H1 (cell line): ENCODE results near the gene FANCI. TPM values are rescaled to one million over a fixed set of nuclear protein-coding genes. Genes with fewer than 3 reads are reported as not detected.

ENCODE experiments used
- CTCF ChIA-PET: fragments of 300-600 bp; sonication (Branson Sonifier 250); formaldehyde crosslinking; loops from one replicate; lab custom pipeline; 2021; ENCODE audit not compliant: partially characterized antibody; lab: Charles Lee
- POLR2A ChIA-PET: fragments of 300-600 bp; sonication (Branson Sonifier 250); formaldehyde crosslinking; loops from one replicate; lab custom pipeline; 2021; ENCODE audit warnings: inconsistent platforms; ENCODE audit not compliant: partially characterized antibody; lab: Charles Lee
- DNase-seq, 2 experiments: peaks; one replicate each; pipeline versions ENCODE4 v3.0.0 to v3.0.0-alpha.2; 2010 to 2022; ENCODE audit warnings: low spot score in 2 of 2, low read depth in 1 of 2, mixed read lengths in 1 of 2
- FAIRE-seq: peaks from 2 replicates; lab custom pipeline; 2011; peaks lifted over from hg19 to GRCh38; lab: Jason Lieb, UNC
- H2AFZ ChIP-seq: 2 replicates; pipeline ENCODE4 v1.8.1; 2012; ENCODE audit warnings: low read length, inconsistent platforms
- H2AK5ac ChIP-seq: 2 replicates; pipeline ENCODE4 v1.6.1; 2013; ENCODE audit warnings: low read depth, low read length
- H2BK120ac ChIP-seq: replicated peaks from 2 replicates; pipeline ENCODE3; 2013; ENCODE audit warnings: low read depth, low read length, inconsistent platforms
- H2BK12ac ChIP-seq: 2 replicates; pipeline ENCODE4 v1.6.1; 2013; ENCODE audit warnings: low read depth, low read length
- H2BK15ac ChIP-seq: 2 replicates; pipeline ENCODE4 v1.6.1; 2013; ENCODE audit warnings: low read length
- H2BK20ac ChIP-seq: 2 replicates; pipeline ENCODE4 v1.6.1; 2013; ENCODE audit warnings: low read length
- H2BK5ac ChIP-seq: 2 replicates; pipeline ENCODE4 v1.6.1; 2013; ENCODE audit warnings: low read depth, low read length
- H3K14ac ChIP-seq: 2 replicates; pipeline ENCODE4 v1.6.1; 2013; ENCODE audit warnings: inconsistent platforms; ENCODE audit not compliant: insufficient read length
- H3K18ac ChIP-seq: 2 replicates; pipeline ENCODE4 v1.6.1; 2013; ENCODE audit warnings: low read length; ENCODE audit errors: extremely low read depth
- H3K23ac ChIP-seq: 2 replicates; pipeline ENCODE4 v1.6.1; 2013; ENCODE audit warnings: inconsistent platforms; ENCODE audit not compliant: insufficient read length
- H3K23me2 ChIP-seq: 2 replicates; pipeline ENCODE4 v1.6.1; 2013; ENCODE audit warnings: low read depth, low read length
- H3K27ac ChIP-seq: 2 replicates; pipeline ENCODE4 v1.6.1; 2011; ENCODE audit warnings: low read depth, low read length, inconsistent platforms
- H3K27me3 ChIP-seq, 4 experiments: replicated peaks in 1 of 4; 1 replicate in 1 of 4; 2 replicates in 3 of 4; pipeline versions ENCODE4 v1.6.1 to v1.8.1; 2011 to 2013; ENCODE audit warnings: low read length in 3 of 4, mild to moderate bottlenecking in 3 of 4, inconsistent platforms in 2 of 4, mixed read lengths in 2 of 4, moderate library complexity in 1 of 4; ENCODE audit not compliant: control insufficient read depth in 3 of 4, insufficient read depth in 3 of 4; ENCODE audit errors: extremely low read depth in 1 of 4
- H3K36me3 ChIP-seq, 4 experiments: 2 replicates each; pipeline versions ENCODE4 v1.6.1 to v1.8.1; 2011 to 2013; ENCODE audit warnings: mild to moderate bottlenecking in 4 of 4, low read length in 3 of 4, moderate library complexity in 2 of 4, control low read depth in 1 of 4, inconsistent platforms in 1 of 4; ENCODE audit not compliant: insufficient read depth in 4 of 4, control insufficient read depth in 2 of 4
- H3K4ac ChIP-seq: replicated peaks from 2 replicates; pipeline ENCODE3; 2013; ENCODE audit warnings: low read length, low read depth, mixed read lengths, inconsistent platforms; ENCODE audit not compliant: insufficient read length
- H3K4me1 ChIP-seq, 4 experiments: replicated peaks in 1 of 4; 1 replicate in 1 of 4; 2 replicates in 3 of 4; pipeline versions ENCODE4 v1.6.1 to v1.8.1; 2011 to 2013; ENCODE audit warnings: low read length in 3 of 4, inconsistent platforms in 2 of 4, mixed read lengths in 1 of 4; ENCODE audit not compliant: insufficient read depth in 4 of 4, control insufficient read depth in 3 of 4
- H3K4me2 ChIP-seq, 2 experiments: 2 replicates each; pipeline versions ENCODE4 v1.6.1 to v1.8.1; 2011 to 2013; ENCODE audit warnings: low read depth in 2 of 2, low read length in 2 of 2, control low read depth in 1 of 2, inconsistent platforms in 1 of 2, mild to moderate bottlenecking in 1 of 2; ENCODE audit not compliant: insufficient read depth in 1 of 2
- H3K4me3 ChIP-seq, 4 experiments: fragments of 200-600, 300-600 bp in 1 of 4; sonication (generic), shearing (Covaris generic), sonication (Bioruptor Twin) in 1 of 4; 2 replicates each; pipeline versions ENCODE4 v1.5.1 to v1.8.1; 2011 to 2016; ENCODE audit warnings: low read length in 4 of 4, low read depth in 3 of 4, control low read depth in 2 of 4, inconsistent platforms in 2 of 4, mild to moderate bottlenecking in 2 of 4, mixed read lengths in 1 of 4, moderate library complexity in 1 of 4; ENCODE audit not compliant: insufficient read depth in 2 of 4; ENCODE audit errors: extremely low read depth in 1 of 4
- H3K56ac ChIP-seq: replicated peaks from 2 replicates; pipeline ENCODE3; 2013; ENCODE audit warnings: low read depth, mild to moderate bottlenecking, mixed read lengths, low read length, inconsistent platforms; ENCODE audit not compliant: insufficient read length
- H3K79me1 ChIP-seq: 2 replicates; pipeline ENCODE4 v1.6.1; 2013; ENCODE audit warnings: low read depth, low read length, control low read depth
- H3K79me2 ChIP-seq, 2 experiments: 2 replicates each; pipeline versions ENCODE4 v1.6.1 to v1.8.1; 2012 to 2013; ENCODE audit warnings: low read length in 2 of 2, mild to moderate bottlenecking in 2 of 2, inconsistent platforms in 1 of 2; ENCODE audit not compliant: insufficient read depth in 2 of 2, control insufficient read depth in 1 of 2
- H3K9ac ChIP-seq, 4 experiments: replicated peaks in 1 of 4; 1 replicate in 1 of 4; 2 replicates in 3 of 4; pipeline versions ENCODE4 v1.6.1 to v1.8.1; 2011 to 2013; ENCODE audit warnings: low read depth in 3 of 4, low read length in 3 of 4, control low read depth in 2 of 4, mild to moderate bottlenecking in 2 of 4, moderate library complexity in 2 of 4, inconsistent platforms in 1 of 4; ENCODE audit errors: extremely low read depth in 1 of 4
- H3K9me3 ChIP-seq, 2 experiments: 2 replicates each; pipeline versions ENCODE4 v1.6.1 to v1.8.1; 2012 to 2013; ENCODE audit warnings: mild to moderate bottlenecking in 2 of 2, moderate library complexity in 2 of 2, control low read depth in 1 of 2, inconsistent platforms in 1 of 2, low read depth in 1 of 2, low read length in 1 of 2, mixed read lengths in 1 of 2; ENCODE audit not compliant: insufficient read depth in 2 of 2
- H4K20me1 ChIP-seq, 2 experiments: replicated peaks in 1 of 2; 2 replicates each; pipeline versions ENCODE3 to v1.8.1; 2011 to 2013; ENCODE audit warnings: inconsistent platforms in 2 of 2, low read length in 2 of 2, mild to moderate bottlenecking in 1 of 2; ENCODE audit not compliant: insufficient read depth in 2 of 2, control insufficient read depth in 1 of 2
- H4K5ac ChIP-seq: 2 replicates; pipeline ENCODE4 v1.6.1; 2013; ENCODE audit warnings: low read length, low read depth, mixed read lengths, inconsistent platforms; ENCODE audit not compliant: insufficient read length
- H4K8ac ChIP-seq: 2 replicates; pipeline ENCODE4 v1.8.0; 2013; ENCODE audit warnings: mild to moderate bottlenecking, moderate library complexity, low read length, inconsistent platforms; ENCODE audit not compliant: insufficient read depth; ENCODE audit errors: extremely low read depth
- H4K91ac ChIP-seq: replicated peaks from 2 replicates; pipeline ENCODE3; 2013; ENCODE audit warnings: low read length, mixed read lengths, inconsistent platforms; ENCODE audit not compliant: insufficient read length
- CHD2 ChIP-seq: IDR thresholded peaks from 2 replicates; pipeline ENCODE4 v1.6.1; 2012; ENCODE audit warnings: low read length, improper control_type of control experiment
- EZH2 ChIP-seq: fragments of 200-600 bp; sonication (generic); IDR thresholded peaks from 2 replicates; pipeline ENCODE4 v1.7.1; 2012; ENCODE audit warnings: low read depth, mild to moderate bottlenecking, moderate library complexity, low read length, inconsistent platforms; ENCODE audit not compliant: severe bottlenecking
- FOSL1 ChIP-seq: IDR thresholded peaks from 2 replicates; pipeline ENCODE4 v1.6.1; 2011; ENCODE audit warnings: mild to moderate bottlenecking, low read depth, low read length, moderate library complexity; ENCODE audit not compliant: insufficient read depth
- GABPA ChIP-seq: IDR thresholded peaks from 2 replicates; pipeline ENCODE4 v1.6.1; 2011; ENCODE audit warnings: mild to moderate bottlenecking, low read length, moderate library complexity, borderline replicate concordance; ENCODE audit not compliant: insufficient read depth
- HDAC6 ChIP-seq: IDR thresholded peaks from one replicate; pipeline ENCODE4 v1.7.1; 2012; ENCODE audit warnings: low read depth, mild to moderate bottlenecking, inconsistent platforms, low read length, moderate library complexity
- MAFK ChIP-seq: IDR thresholded peaks from 2 replicates; pipeline ENCODE4 v1.6.1; 2012; ENCODE audit warnings: low read depth, mild to moderate bottlenecking, improper control_type of control experiment, low read length
- NANOG ChIP-seq: IDR thresholded peaks from 2 replicates; pipeline ENCODE4 v1.6.1; 2011; ENCODE audit warnings: low read length, low read depth, mild to moderate bottlenecking, inconsistent platforms; ENCODE audit not compliant: insufficient read depth, poor library complexity, severe bottlenecking
- POLR2A ChIP-seq, 2 experiments: IDR thresholded peaks; 1 replicate in 1 of 2; 2 replicates in 1 of 2; pipeline ENCODE4 v1.6.1; 2011; ENCODE audit warnings: low read depth in 2 of 2, low read length in 2 of 2, mild to moderate bottlenecking in 2 of 2; ENCODE audit errors: control extremely low read depth in 1 of 2
- RBBP5 ChIP-seq: IDR thresholded peaks from 2 replicates; pipeline ENCODE4 v1.7.1; 2012; ENCODE audit warnings: low read depth, mild to moderate bottlenecking, inconsistent platforms, low read length, moderate library complexity, borderline replicate concordance
- SP4 ChIP-seq: IDR thresholded peaks from 2 replicates; pipeline ENCODE4 v1.6.1; 2012; ENCODE audit warnings: low read length, inconsistent platforms
- SUZ12 ChIP-seq: fragments of 200-600 bp; sonication (generic); IDR thresholded peaks from 2 replicates; pipeline ENCODE4 v1.6.1; 2012; ENCODE audit warnings: mild to moderate bottlenecking, inconsistent platforms, low read length, moderate library complexity, mixed read lengths
- TCF12 ChIP-seq: IDR thresholded peaks from 2 replicates; pipeline ENCODE4 v1.6.1; 2011; ENCODE audit warnings: low read depth, mild to moderate bottlenecking, low read length
- TEAD4 ChIP-seq: IDR thresholded peaks from 2 replicates; pipeline ENCODE4 v1.6.1; 2012; ENCODE audit warnings: low read depth, low read length, inconsistent platforms, mixed read lengths
- ZNF274 ChIP-seq: IDR thresholded peaks from 2 replicates; pipeline ENCODE4 v1.7.0; 2012; ENCODE audit warnings: low read length, borderline replicate concordance; ENCODE audit errors: extremely low read depth
- WGBS, 2 experiments: shearing (Covaris generic) in 1 of 2; methylation state at CpG; one replicate each; pipeline versions ENCODE4 v1.1.6 to v1.1.7; 2013 to 2015; ENCODE audit warnings: low lambda C conversion rate in 2 of 2, mixed read lengths in 2 of 2, inconsistent platforms in 1 of 2, low coverage in 1 of 2, missing lambda C conversion rate in 1 of 2; ENCODE audit not compliant: insufficient replicate concordance in 2 of 2, insufficient coverage in 1 of 2, insufficient read length in 1 of 2; ENCODE audit errors: extremely low coverage in 1 of 2, missing lambda C conversion rate in 1 of 2; 5-methylcytosine and 5-hydroxymethylcytosine counted together
- polyA plus RNA-seq, 7 experiments: library from polyadenylated mRNA; depleted of rRNA in 3 of 7; stranded (reverse) in 5 of 7; unstranded in 2 of 7; fragments of >200 nt in 5 of 7; fragments of 200-250 nt in 2 of 7; gene quantifications; 1 replicate in 5 of 7; 2 replicates in 1 of 7; 4 replicates in 1 of 7; pipeline versions ENCODE4 v1.2.1 to v1.2.3, GENCODE V29; 2011 to 2013; ENCODE audit warnings: missing spikeins in 2 of 7, mixed read lengths in 2 of 7
- total RNA-seq: library from RNA; stranded (reverse); fragmentation: NEBNext Ultra II Directional; extraction: Animal tissue kit (Norgen Biotek cat#: 25700); gene quantifications from 2 replicates; pipeline ENCODE4 v1.2.1, GENCODE V29; 2021

FANCI gene
- total and polyA plus RNA-seq, 2 of the 8 experiments (the other 6 are each of a cell fraction or from before 2014, with no cell fraction given): 37.8 to 115 TPM

GRCh38 chr15:89201465-89202005 is 42.2 kb upstream of the FANCI start:
- no peaks in the 10 kb centered on the region for H3K9me3 ChIP-seq
- ChIA-PET CTCF (interaction anchor here (1.1 to 2.1 kb wide), 3 partner anchors 8 to 144 kb away, joined by 3 to 5 read pairs (median 3); no protein-coding TSS in a partner anchor), POLR2A (no interaction called here)
- H3K27me3 ChIP-seq: no peaks in the 10 kb centered on the region
- no peak for DNase-seq
- H3K4me1 ChIP-seq: peaks cover 8 to 31% (median 15%) of the 10 kb centered on the region in 4 experiments
- H3K9ac ChIP-seq: no peak overlapping the region
- FAIRE-seq: peak; percentile 66
- H3K23ac ChIP-seq: no peak overlapping the region
- WGBS, 2 experiments: 77% methylated on average over 16 of the region's 20 CpGs; no CpG with 5 or more reads in 1 of the 2 experiments
- no peak overlapping the region for H3K14ac ChIP-seq
- H2AFZ ChIP-seq: no peak overlapping the region
- H3K4ac ChIP-seq: no peak overlapping the region
- H3K4me2 ChIP-seq: no peak overlapping the region
- H2BK15ac ChIP-seq: no peak overlapping the region
- no peaks in the 10 kb centered on the region for H4K20me1 ChIP-seq
- no peak overlapping the region for H4K8ac ChIP-seq
- H3K79me2 ChIP-seq: no peaks in the 10 kb centered on the region
- H3K27ac ChIP-seq: no peak overlapping the region
- no peak overlapping the region for H4K5ac ChIP-seq
- H2BK12ac ChIP-seq: no peak overlapping the region
- no peak overlapping the region for H3K4me3 ChIP-seq
- H3K36me3 ChIP-seq: no peaks in the 10 kb centered on the region
- H3K23me2 ChIP-seq: no peaks in the 10 kb centered on the region
- H3K79me1 ChIP-seq: no peaks in the 10 kb centered on the region
- H4K91ac ChIP-seq: no peak overlapping the region
- no peak overlapping the region for H2BK20ac ChIP-seq
- no peak overlapping the region for H2BK5ac ChIP-seq
- H2AK5ac ChIP-seq: no peak overlapping the region
- no peak overlapping the region for H3K56ac ChIP-seq
- H2BK120ac ChIP-seq: no peak overlapping the region
- no peak overlapping the region for H3K18ac ChIP-seq
- TF ChIP-seq MAFK (no peak), TCF12 (no peak), POLR2A (IDR thresholded peaks at IDR 0.05; ENCODE audit: control extremely low read depth in 1 of 2, low read depth in 2 of 2, low read length in 2 of 2) (no peak), RBBP5 (no peak), NANOG (no peak), GABPA (no peak), HDAC6 (no peak), FOSL1 (no peak), SP4 (no peak), EZH2 (no peak), ZNF274 (no peak), TEAD4 (no peak), SUZ12 (no peak), CHD2 (no peak)
